CD4-positive, alpha-beta T cell treated with Interleukin-17A for 4 hours (primary cell): ENCODE data around the gene MRM1.
"Not testable (repeated sequence)": the region's sequence is repeated elsewhere in the genome, so short reads cannot be mapped to it uniquely, and the experiment has no call there.

Experiments used
- DNase-seq: peaks from one replicate; pipeline ENCODE4 v3.0.0-alpha.2; 2020; ENCODE audit warnings: mixed read lengths

The MRM1 gene

GRCh38 chr17:36602030-36602748, 806 bp downstream of the MRM1 start:
- peak; percentile 23 for DNase-seq

GRCh38 chr17:36602924-36603384, 1.6 kb downstream of the MRM1 start:
- DNase-seq = peak; percentile 73

- DNase-seq = not testable (repeated sequence)
Measured at GRCh38 chr17:36605028-36605427, 3.6 kb downstream of the MRM1 start.

GRCh38 chr17:36608280-36608679, 6.9 kb downstream of the MRM1 start:
- no peak for DNase-seq

GRCh38 chr17:36608794-36609497, 7.6 kb downstream of the MRM1 start:
- DNase-seq = peak; percentile 21

- no peak for DNase-seq
Measured at GRCh38 chr17:36609498-36609862, 8.1 kb downstream of the MRM1 start.

GRCh38 chr17:36610474-36610873, 9.1 kb downstream of the MRM1 start:
- DNase-seq = no peak

GRCh38 chr17:36611345-36612072, 10.1 kb downstream of the MRM1 start:
- DNase-seq = no peak

- no peak for DNase-seq
Measured at GRCh38 chr17:36612323-36612722, 10.9 kb downstream of the MRM1 start.

- no peak for DNase-seq
Measured at GRCh38 chr17:36613155-36613554, 11.8 kb downstream of the MRM1 start.

GRCh38 chr17:36614081-36614480, 12.7 kb downstream of the MRM1 start:
- DNase-seq = no peak

GRCh38 chr17:36614933-36615332, 13.6 kb downstream of the MRM1 start:
- DNase-seq = no peak

- DNase-seq = no peak
Measured at GRCh38 chr17:36616061-36617029, 15.0 kb downstream of the MRM1 start.

- no peak for DNase-seq
Measured at GRCh38 chr17:36617773-36618172, 16.4 kb downstream of the MRM1 start.

GRCh38 chr17:36623281-36623680, 21.9 kb downstream of the MRM1 start:
- DNase-seq = no peak

GRCh38 chr17:36625188-36625587, 23.8 kb downstream of the MRM1 start:
- DNase-seq = no peak

GRCh38 chr17:36627101-36627500, 25.7 kb downstream of the MRM1 start:
- DNase-seq = no peak

GRCh38 chr17:36628576-36628975, 27.2 kb downstream of the MRM1 start:
- DNase-seq = no peak

- DNase-seq = peak; percentile 82
Measured at GRCh38 chr17:36629252-36629847, 28.0 kb downstream of the MRM1 start.

GRCh38 chr17:36629970-36630502, 28.7 kb downstream of the MRM1 start:
- no peak for DNase-seq

- DNase-seq = no peak
Measured at GRCh38 chr17:36631022-36631421, 29.6 kb downstream of the MRM1 start.
